GM21576 (cell line): Measurements from ENCODE around the gene NIT1.
"Not testable (repeated sequence)": the region's sequence is repeated elsewhere in the genome, so short reads cannot be mapped to it uniquely, and the experiment has no call there.

Experiments
- ATAC-seq: cut with Tn5 transposase; IDR thresholded peaks from one replicate; pipeline ENCODE4 v1.9.1; 2021; ENCODE audit warnings: mild to moderate bottlenecking, moderate library complexity; ENCODE audit not compliant: unreplicated experiment

NIT1 gene

DNA sequence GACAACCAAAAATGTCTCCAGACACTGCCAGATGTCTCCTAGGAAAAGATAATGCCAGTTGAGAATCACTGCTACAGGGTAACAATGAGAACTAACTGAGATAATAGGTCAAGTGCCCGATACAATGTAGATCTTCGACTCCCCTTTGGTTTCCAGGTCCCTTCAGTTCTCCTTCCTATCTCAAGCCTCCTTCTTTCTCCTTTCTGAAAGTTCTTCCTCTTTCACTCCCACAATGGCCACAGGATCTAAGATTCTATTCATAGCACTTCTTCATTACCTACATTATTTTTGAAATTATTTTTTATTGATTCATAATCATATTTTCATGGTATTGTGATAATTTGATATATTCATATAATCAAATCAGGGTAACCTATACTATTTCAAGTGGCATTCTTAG is 6.4 kb upstream of the NIT1 start:
- ATAC-seq = no peak

DNA sequence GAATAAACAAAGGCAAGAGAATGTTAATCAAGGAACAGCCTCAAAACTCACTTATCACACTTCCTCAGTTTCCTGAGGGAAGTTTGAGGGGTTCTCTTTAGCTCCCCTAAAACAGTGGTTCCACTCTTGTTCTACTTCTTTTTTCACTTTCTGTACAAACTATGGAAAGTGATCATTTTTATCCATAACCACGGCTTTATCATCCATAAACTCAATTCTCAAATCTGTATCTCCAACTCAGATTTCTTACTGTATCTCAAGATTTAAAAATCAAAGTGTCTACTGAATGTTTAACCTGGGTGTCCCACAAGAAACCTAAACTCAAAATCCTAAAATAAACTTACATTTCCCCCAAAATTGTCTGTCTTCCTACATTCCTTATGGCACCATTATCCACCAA is 4.0 kb upstream of the NIT1 start:
- ATAC-seq = no peak

GRCh38 chr1:161114556-161114955 is 3.3 kb upstream of the NIT1 start:
- ATAC-seq = no peak

- no peak for ATAC-seq
Measured at GRCh38 chr1:161115132-161115711, 2.7 kb upstream of the NIT1 start.

DNA sequence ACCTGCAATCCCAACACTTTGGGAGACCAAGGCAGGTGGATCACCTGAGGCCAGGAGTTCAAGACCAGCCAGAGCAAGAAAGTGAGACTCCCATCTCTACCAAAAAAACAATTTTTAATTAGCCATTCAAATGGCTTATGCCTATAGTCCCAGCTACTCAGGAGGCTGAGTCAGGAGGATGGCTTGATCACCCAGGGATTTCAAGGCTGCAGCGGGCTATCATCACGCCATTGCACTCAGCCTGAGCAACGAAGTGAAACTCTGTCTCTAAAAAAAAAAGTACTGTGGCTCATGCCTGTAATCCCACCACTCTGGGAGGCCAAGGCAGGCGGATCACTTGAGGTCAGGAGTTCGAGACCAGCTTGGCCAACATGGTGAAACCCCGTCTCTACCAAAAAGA is 1.9 kb upstream of the NIT1 start:
- not testable (repeated sequence) for ATAC-seq

DNA sequence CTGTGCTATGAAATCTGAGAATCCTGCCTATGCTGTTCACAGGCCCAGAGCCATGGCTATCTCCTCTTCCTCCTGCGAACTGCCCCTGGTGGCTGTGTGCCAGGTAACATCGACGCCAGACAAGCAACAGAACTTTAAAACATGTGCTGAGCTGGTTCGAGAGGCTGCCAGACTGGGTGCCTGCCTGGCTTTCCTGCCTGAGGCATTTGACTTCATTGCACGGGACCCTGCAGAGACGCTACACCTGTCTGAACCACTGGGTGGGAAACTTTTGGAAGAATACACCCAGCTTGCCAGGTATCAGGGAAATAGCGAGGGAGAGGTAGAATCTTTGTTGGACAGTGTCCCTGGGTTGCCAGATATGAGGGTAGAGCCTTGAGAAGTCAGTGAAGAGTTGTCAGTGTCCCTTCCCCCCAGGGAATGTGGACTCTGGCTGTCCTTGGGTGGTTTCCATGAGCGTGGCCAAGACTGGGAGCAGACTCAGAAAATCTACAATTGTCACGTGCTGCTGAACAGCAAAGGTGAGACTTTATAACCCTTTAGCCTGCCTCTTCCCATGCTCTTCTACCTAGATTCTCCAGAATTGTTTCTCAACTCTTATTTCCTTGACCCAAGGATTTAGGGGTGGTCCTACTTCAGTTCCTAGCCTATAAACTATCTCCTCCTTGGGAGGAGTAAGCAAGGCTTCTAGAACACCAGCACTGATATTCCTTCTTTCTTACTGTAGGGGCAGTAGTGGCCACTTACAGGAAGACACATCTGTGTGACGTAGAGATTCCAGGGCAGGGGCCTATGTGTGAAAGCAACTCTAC is 1.4 kb downstream of the NIT1 start:
- peak; percentile 44 for ATAC-seq

DNA sequence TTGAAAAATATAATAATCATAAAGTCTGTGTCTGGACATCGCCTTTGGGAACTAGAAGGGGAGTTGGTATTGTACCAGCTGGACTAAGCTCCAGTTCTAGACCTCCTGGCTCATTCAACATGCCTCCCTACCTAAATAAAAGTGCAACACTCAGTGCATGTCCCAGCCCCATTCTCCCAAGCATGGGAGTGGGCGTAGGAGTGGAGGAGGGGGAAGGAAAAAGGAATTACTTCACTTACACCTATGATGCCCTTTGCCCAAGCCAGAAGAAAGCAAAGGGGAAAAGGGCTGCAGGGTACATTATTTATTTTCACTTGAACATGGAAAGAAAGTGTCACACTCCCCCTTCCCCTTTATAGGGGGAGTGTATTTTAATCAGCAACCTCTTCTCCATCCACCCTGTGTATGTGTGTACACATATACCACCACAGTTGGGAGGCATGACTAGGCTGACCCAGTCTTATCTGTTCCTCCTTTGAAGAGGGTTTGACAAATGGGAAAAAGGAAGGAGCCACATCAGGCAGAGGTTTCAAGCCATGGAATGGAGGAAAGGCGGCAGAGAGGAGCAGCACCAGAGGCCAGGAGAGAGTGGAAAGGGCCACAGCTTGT is 3.2 kb downstream of the NIT1 start:
- ATAC-seq = no peak

DNA sequence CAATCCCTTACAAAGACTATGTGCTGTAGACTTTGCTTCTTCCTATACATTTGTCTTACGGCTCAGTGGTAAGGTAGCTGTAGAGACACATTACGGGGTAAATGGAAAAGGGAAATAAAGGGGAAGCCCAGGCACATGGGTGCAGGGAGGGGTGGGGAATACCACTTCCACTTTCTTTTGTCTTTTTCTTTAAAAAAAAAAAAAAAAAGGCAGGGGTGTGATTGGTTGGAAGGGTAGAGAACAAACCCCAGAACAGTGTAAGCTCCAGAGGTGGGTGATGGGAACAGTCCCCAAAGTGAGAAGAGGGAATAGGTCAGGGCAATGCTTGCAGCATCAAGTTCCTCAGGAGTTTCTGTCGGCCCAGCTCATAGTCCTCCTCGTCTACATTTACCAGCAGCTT is 3.9 kb downstream of the NIT1 start:
- no peak for ATAC-seq

GRCh38 chr1:161122967-161123366 is 5.1 kb downstream of the NIT1 start:
- no peak for ATAC-seq

DNA sequence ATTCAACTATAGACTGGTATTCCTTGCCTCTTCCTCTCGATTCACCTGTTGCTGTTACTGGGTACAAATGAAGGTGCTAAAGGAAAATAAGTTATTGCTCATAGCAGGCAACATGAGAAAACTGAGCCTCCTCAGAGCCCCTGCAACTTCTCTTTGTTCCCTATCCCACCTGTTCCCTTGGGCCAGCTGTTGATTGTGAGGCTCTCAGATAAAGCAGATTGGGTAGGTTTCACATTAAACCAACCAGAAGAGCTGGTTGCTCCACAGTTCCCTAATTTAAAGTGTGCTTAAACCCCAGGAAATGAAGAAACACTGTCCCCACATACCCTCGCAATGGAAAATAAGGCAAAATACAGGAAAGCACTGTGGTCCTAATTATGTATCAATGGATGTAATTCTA is 9.7 kb downstream of the NIT1 start:
- ATAC-seq = no peak

- ATAC-seq = no peak
Measured at GRCh38 chr1:161128591-161129420, 10.9 kb downstream of the NIT1 start.

- ATAC-seq = no peak
Measured at GRCh38 chr1:161130266-161130665, 12.4 kb downstream of the NIT1 start.

DNA sequence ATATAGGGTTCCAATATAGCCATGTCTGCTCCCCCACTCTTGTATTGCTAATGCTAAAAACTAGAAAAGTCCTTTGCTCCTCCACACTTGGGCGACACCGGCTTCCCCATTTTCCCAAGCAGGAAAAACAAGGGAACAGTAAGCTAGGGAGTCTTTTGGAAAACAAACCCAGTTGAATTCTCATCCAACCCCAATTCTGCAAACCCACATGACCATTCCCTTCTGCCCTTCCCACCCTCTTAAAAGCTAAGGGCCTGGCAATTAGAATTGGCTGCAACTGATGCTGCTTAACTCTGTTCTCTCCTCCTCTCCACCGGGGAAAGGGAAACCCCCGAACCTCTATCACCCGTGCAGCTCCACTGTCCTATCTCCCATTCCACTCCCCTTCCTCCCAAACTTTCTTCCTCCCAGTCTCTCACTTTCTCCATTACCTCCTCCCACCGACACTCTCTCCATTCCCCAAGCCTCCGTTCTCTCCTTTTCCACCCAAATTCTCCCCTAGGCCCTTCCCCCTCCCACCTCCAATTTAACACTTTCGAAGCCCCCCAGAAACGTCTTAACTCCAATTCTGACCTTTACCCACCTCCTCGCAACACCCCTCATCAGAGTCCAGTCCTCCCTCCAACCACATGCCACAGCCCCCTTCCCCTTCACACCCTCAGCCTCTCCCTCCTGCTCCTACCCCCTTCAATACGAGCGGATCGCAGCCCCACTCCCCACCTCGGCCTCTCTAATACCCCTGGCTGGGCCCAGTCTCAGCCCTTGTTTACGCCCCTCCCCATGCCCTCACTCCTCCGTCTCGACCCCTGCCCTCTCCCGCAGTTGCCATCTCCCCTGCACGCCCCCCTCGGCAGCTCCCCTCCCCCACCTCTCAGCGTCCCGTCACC is 13.9 kb downstream of the NIT1 start:
- no peak for ATAC-seq

DNA sequence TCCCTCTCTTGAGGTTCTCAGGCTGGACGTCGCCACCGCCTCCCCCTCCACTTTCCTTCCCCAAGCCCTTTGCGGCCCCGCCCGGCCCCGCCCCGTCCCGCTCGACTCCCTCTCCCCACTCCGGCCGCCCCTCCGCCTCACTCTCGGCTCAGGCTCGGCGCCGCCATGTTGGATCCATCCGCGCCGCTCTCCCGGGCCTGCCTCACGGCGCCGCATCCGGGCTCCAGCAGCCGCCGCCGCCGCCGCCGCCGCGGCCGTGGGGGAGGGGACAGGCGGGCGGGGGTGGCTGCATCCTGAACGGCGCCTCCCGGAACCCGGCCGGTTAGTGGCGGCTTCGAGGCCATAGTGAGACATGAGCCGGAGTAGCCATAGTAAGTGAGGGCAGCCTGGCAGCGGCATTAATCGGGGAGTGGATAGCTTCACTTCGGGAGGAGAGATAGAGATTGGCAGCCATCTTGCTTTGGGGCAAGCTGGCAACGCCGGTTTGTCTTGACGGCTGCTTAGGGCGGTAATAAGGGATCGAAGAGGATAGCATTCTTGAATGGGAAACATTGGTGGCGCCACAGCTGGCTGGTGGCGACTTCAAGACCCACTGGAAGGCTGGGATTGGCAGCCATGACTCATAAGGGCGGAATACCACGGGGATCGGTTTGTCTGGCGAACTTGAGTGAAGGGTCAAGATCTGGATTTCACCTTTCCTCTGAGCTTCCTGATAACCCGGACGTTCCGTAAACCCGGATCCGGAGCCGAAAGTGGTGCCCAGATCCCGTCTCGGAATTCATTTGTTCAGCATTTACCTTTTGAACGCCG is 14.7 kb downstream of the NIT1 start, which contains the start of gene DEDD:
Gene DEDD, minus strand, starts transcription at position 258 of the 810 bp plus-strand sequence. CDS start 8,205 bp downstream, outside the sequence.
- peak; percentile 91 for ATAC-seq

GRCh38 chr1:161133220-161133740 is 15.4 kb downstream of the NIT1 start:
- peak; percentile 3 for ATAC-seq

- ATAC-seq = no peak
Measured at GRCh38 chr1:161137881-161138280, 20.0 kb downstream of the NIT1 start.

DNA sequence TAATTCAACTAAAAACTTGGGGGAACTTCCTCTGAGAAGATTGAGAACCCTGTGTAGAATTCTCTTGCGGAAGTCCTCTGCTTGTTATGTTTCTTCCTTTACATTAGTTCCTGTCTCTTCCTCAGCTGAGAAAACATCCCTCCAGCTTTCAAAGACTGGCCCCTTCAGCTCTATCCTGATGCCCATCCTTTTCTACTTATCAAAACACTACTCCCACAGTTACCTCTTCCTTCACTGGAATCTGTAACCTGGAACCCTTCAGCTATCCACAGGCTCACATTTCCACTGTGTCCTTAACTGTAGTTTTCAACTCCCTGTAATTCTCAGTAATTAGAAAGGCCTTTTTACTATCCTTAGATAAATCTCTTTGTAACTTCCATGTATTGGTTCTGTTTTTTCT is 20.5 kb downstream of the NIT1 start:
- no peak for ATAC-seq

GRCh38 chr1:161139766-161140165 is 21.9 kb downstream of the NIT1 start:
- ATAC-seq = no peak

DNA sequence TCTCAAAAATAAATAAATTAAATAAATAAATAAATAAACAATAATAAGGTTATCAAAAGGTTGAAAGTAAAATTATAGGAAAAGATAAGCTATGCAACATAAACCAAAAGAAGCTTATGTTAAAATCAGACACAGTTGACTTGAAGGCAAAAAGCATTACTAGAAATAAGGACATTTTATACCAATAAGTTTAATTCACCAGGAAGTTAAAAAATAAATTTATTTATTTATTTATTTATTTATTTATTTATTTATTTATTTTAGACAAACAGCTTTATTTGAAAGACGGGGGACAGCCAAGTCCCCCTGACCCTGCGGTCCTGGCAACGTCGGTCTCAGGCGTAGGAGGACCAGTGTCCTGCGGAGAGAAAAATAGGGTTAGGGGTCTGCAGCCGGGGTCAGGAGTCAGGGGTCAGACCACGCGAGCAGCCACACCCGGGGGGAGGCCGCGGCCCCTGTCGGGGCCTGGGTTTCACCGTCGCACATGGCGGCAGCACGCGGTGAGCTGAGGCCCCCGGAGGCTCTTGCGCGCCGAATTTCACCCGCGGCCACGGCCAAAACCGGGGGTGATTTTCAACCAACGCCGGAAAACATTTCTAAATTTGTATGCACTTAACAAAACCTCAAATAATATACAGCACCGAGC is 23.0 kb downstream of the NIT1 start:
- no peak for ATAC-seq
